Panc1 (cell line): ENCODE measurements around the gene ZNF549. TPM values are rescaled to one million over a fixed set of nuclear protein-coding genes. Genes with fewer than 3 reads are reported as not detected.
"Not testable (repeated sequence)": the region's sequence is repeated elsewhere in the genome, so short reads cannot be mapped to it uniquely, and the experiment has no call there.

Source experiments
- ATAC-seq: fragments of 200-7000 bp; cut with Tn5 transposase; 2 replicates; pipeline ENCODE4 v1.9.1; 2020; ENCODE audit warnings: mild to moderate bottlenecking, moderate library complexity
- Bru-seq: library from RNA; stranded (reverse); fragments of 400-500 nt; gene quantifications from one replicate; lab custom pipeline; 2021; lab: Mats Ljungman, UMichigan
- BruChase-seq, 2 experiments: library from RNA; stranded (reverse); fragments of 400-500 nt; gene quantifications; one replicate each; lab custom pipeline; 2021; lab: Mats Ljungman, UMichigan
- BruUV-seq: library from RNA; stranded (reverse); fragments of 400-500 nt; replicated peaks from 2 replicates; lab custom pipeline; 2021; lab: Mats Ljungman, UMichigan
- CTCF ChIA-PET: fragments of 300-600 bp; sonication (Branson Sonifier 250); formaldehyde crosslinking; loops from one replicate; lab custom pipeline; 2022; ENCODE audit warnings: antibody characterized with exemption; lab: Charles Lee
- POLR2A ChIA-PET: fragments of 300-600 bp; sonication (Branson Sonifier 250); formaldehyde crosslinking; loops from one replicate; lab custom pipeline; 2022; ENCODE audit warnings: antibody characterized with exemption; lab: Charles Lee
- DNase-seq: peaks from one replicate; pipeline ENCODE4 v3.0.0-alpha.2; 2010; ENCODE audit warnings: low read depth, low spot score
- H3K27ac ChIP-seq: 2 replicates; pipeline ENCODE4 v1.5.1; 2011; ENCODE audit warnings: mild to moderate bottlenecking, low read length, inconsistent platforms
- H3K27me3 ChIP-seq: fragments of 200-500 bp; sonication (Bioruptor generic); 2 replicates; pipeline ENCODE4 v1.6.0; 2014; ENCODE audit warnings: low read length, inconsistent platforms; ENCODE audit not compliant: control insufficient read depth, insufficient read depth
- H3K36me3 ChIP-seq: fragments of 200-500 bp; sonication (Bioruptor generic); 2 replicates; pipeline ENCODE4 v1.5.1; 2014; ENCODE audit warnings: inconsistent platforms, mild to moderate bottlenecking, low read length, moderate library complexity; ENCODE audit not compliant: control insufficient read depth, insufficient read depth
- H3K4me1 ChIP-seq: 2 replicates; pipeline ENCODE4 v1.5.1; 2011; ENCODE audit warnings: inconsistent platforms, mild to moderate bottlenecking, low read length, moderate library complexity; ENCODE audit not compliant: control insufficient read depth, insufficient read depth
- H3K4me3 ChIP-seq, 2 experiments: 2 replicates each; pipeline ENCODE4 v1.5.1; 2011 to 2012; ENCODE audit warnings: low read depth in 2 of 2, low read length in 2 of 2, mild to moderate bottlenecking in 2 of 2, inconsistent platforms in 1 of 2, moderate library complexity in 1 of 2
- H3K9me3 ChIP-seq: fragments of 200-500 bp; sonication (Bioruptor generic); 2 replicates; pipeline ENCODE4 v1.5.1; 2014; ENCODE audit warnings: low read depth, mild to moderate bottlenecking, inconsistent platforms, low read length, moderate library complexity; ENCODE audit not compliant: control insufficient read depth, insufficient read depth
- POLR2AphosphoS5 ChIP-seq: IDR thresholded peaks from 2 replicates; pipeline ENCODE4 v1.6.1; 2012; ENCODE audit warnings: mild to moderate bottlenecking, low read depth, low read length, moderate library complexity
- SIN3A ChIP-seq: IDR thresholded peaks from 2 replicates; pipeline ENCODE4 v1.6.1; 2012; ENCODE audit warnings: low read depth, mild to moderate bottlenecking, low read length, moderate library complexity, borderline replicate concordance; ENCODE audit not compliant: insufficient read depth
- TCF7L2 ChIP-seq: IDR thresholded peaks from 2 replicates; pipeline ENCODE4 v1.6.1; 2011; ENCODE audit warnings: mild to moderate bottlenecking, low read depth, low read length, inconsistent platforms
- in situ Hi-C: cut with HindIII; loops from 2 replicates; pipeline ENCODE4 v1.10.0; 2016; ENCODE audit warnings: low sequenced_read_pairs, low pct_unique_long_range_greater_than_20kb
- intact Hi-C: fragments of 100-400 bp; cut with micrococcal nuclease; formaldehyde crosslinking; loops from one replicate; pipeline ENCODE4 v1.10.0; 2022; ENCODE audit not compliant: unreplicated experiment
- long read RNA-seq: library from polyadenylated mRNA; unstranded; transcript quantifications from one replicate; pipeline ENCODE4 v2.0.0, GENCODE V29; 2021; ENCODE audit not compliant: unreplicated experiment
- polyA plus RNA-seq: library from polyadenylated mRNA; unstranded; fragments of >200 nt; gene quantifications from one replicate; pipeline ENCODE4 v1.2.1, GENCODE V29; 2012; ENCODE audit warnings: missing spikeins; ENCODE audit not compliant: insufficient read length
- total RNA-seq: library from RNA; stranded (reverse); gene quantifications from one replicate; pipeline ENCODE4 v1.2.1, GENCODE V29; 2021; ENCODE audit not compliant: unreplicated experiment
- TF ChIP-seq, protein P1 (sequence below), 2 experiments: IDR thresholded peaks; 2 replicates each; pipeline ENCODE4 v1.6.1; 2011 to 2012; ENCODE audit warnings: low read depth in 2 of 2, control low read depth in 1 of 2, low read length in 1 of 2, mild to moderate bottlenecking in 1 of 2, moderate library complexity in 1 of 2; ENCODE audit not compliant: insufficient read depth in 1 of 2
- TF ChIP-seq, protein P2 (sequence below): fragments of 450-650 bp; IDR thresholded peaks from 2 replicates; pipeline ENCODE4 v1.5.1; 2017; ENCODE audit warnings: mild to moderate bottlenecking

The ZNF549 gene
- not detected for total RNA-seq
- polyA plus RNA-seq: 0.04 TPM
- Bru-seq, nascent RNA: percentile 15 among the genes with signal in this experiment
- BruChase-seq, experiment 1, labeled RNA remaining after a 2-hour chase: percentile 18 among the genes with signal in this experiment
- percentile 19 among the genes with signal in this experiment for BruChase-seq, experiment 2, labeled RNA remaining after a 6-hour chase
- long read RNA-seq, partial matches to known transcripts: 0 of 1 reads
- long read RNA-seq, other reads (novel, unspliced or antisense): 1 of 1 reads

DNA sequence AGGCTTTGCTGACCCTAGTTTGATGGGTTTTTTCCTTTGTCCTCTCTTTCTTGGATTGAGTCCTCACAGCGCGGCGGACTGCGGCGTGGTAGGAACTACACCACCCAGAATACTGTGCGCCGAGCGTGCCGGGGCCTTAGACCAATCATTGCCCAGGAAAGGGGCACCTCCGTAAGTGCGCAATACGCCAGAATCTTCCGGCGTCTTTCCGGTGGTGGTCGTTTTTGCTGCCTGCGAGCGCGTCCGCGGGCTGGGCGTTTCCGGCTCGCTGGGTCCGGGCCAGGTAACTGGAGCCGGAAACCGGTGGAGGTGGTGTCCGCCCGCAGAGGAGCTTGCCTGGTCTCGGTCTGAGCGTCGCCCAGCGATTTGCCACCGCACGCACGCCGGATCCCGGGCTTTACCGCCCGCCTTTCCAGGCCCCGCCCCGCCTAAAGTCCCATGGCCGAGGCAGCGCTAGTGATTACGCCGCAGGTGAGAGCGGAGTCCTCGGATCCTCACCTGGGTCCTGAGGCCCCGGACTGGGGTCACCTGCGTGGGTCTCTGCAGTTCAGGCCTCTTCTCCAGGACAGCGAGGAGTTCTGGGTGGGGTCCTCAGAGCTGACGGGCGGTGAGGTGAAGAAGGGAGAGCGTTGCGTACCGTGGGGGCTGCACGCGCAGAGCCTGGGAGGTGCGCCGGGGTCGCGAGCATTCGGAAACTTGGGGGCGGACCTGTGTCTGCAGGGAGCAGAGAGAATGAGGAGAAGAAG lies at the start of gene ZNF549:
Gene ZNF549, plus strand, starts transcription at position 221 of the 746 bp plus-strand sequence. Its CDS starts 218 bp downstream, at position 439.
- no peaks in the 10 kb centered on the region for H3K36me3 ChIP-seq
- H3K4me1 ChIP-seq: no peaks in the 10 kb centered on the region
- ATAC-seq (no peak), DNase-seq (no peak)
- in situ Hi-C loops: no loop called here
- no peak within 1 kb of the TSS for H3K27ac ChIP-seq
- H3K4me3 ChIP-seq: peak within 1 kb of the TSS in 1 of 2 experiments; percentile 34; a peak in 1 of 4 replicates
- TF ChIP-seq, protein P1, sequence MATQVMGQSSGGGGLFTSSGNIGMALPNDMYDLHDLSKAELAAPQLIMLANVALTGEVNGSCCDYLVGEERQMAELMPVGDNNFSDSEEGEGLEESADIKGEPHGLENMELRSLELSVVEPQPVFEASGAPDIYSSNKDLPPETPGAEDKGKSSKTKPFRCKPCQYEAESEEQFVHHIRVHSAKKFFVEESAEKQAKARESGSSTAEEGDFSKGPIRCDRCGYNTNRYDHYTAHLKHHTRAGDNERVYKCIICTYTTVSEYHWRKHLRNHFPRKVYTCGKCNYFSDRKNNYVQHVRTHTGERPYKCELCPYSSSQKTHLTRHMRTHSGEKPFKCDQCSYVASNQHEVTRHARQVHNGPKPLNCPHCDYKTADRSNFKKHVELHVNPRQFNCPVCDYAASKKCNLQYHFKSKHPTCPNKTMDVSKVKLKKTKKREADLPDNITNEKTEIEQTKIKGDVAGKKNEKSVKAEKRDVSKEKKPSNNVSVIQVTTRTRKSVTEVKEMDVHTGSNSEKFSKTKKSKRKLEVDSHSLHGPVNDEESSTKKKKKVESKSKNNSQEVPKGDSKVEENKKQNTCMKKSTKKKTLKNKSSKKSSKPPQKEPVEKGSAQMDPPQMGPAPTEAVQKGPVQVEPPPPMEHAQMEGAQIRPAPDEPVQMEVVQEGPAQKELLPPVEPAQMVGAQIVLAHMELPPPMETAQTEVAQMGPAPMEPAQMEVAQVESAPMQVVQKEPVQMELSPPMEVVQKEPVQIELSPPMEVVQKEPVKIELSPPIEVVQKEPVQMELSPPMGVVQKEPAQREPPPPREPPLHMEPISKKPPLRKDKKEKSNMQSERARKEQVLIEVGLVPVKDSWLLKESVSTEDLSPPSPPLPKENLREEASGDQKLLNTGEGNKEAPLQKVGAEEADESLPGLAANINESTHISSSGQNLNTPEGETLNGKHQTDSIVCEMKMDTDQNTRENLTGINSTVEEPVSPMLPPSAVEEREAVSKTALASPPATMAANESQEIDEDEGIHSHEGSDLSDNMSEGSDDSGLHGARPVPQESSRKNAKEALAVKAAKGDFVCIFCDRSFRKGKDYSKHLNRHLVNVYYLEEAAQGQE (IDR thresholded peaks at IDR 0.05; ENCODE audit: insufficient read depth in 1 of 2, low read depth in 2 of 2, low read length in 1 of 2): no peak
- TF ChIP-seq, protein P2, sequence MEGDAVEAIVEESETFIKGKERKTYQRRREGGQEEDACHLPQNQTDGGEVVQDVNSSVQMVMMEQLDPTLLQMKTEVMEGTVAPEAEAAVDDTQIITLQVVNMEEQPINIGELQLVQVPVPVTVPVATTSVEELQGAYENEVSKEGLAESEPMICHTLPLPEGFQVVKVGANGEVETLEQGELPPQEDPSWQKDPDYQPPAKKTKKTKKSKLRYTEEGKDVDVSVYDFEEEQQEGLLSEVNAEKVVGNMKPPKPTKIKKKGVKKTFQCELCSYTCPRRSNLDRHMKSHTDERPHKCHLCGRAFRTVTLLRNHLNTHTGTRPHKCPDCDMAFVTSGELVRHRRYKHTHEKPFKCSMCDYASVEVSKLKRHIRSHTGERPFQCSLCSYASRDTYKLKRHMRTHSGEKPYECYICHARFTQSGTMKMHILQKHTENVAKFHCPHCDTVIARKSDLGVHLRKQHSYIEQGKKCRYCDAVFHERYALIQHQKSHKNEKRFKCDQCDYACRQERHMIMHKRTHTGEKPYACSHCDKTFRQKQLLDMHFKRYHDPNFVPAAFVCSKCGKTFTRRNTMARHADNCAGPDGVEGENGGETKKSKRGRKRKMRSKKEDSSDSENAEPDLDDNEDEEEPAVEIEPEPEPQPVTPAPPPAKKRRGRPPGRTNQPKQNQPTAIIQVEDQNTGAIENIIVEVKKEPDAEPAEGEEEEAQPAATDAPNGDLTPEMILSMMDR: no peak
- TF ChIP-seq POLR2AphosphoS5 (no peak), TCF7L2 (no peak), SIN3A (no peak)
- ChIA-PET CTCF (no interaction called here), POLR2A (no interaction called here)
- peaks cover 17% of the 10 kb centered on the region; the same call in 1 of the 2 replicates for H3K9me3 ChIP-seq
- intact Hi-C loops: no loop called here
- BruUV-seq: no TSS peak
- no peaks in the 10 kb centered on the region for H3K27me3 ChIP-seq

DNA sequence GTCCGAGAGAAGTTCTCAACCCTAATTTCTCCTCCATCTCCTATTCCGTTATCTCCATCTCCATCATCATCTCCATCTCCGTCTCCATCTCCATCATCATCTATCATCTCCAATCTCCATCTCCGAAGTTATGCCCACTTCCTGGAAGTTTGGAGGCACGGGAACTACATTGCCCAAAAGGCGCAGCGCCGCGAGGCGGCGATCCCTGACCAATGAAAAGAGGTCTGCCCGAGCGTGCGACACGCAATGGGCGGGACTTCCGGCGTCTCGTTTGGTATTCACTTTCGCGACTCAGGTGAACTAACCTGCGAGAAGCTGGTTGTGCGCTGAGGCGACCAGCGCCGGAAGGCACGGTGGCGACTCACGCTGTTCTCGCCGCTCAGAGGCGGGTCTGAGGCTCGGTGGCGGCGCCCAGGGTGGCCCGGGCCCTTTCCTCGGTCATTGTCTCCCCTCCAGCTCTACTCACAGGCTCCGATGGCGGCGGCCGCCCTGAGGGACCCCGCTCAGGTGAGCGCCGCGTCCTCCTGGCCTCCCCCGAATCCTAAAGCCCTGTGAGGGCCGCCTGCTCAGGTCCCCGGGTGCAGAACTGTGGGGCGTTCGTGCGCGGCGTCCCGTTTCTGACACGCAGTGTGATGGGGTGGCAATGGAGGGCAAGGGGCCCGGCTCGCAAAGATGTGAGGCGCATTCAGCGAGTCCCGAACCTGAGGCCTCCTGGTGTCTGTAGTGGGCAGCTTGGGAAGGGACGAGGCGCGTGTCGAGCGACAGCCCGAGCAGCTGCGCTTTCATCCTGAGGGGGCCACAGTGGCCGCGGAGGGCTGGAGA lies 39.5 kb upstream of the ZNF549 start, which contains the start of gene ZNF419:
Gene ZNF419, plus strand, starts transcription at position 274 of the 822 bp plus-strand sequence. Its CDS starts 201 bp downstream, at position 475.
- CTCF ChIA-PET, intact Hi-C loops, H3K9me3 ChIP-seq, H3K36me3 ChIP-seq, BruUV-seq, POLR2A ChIA-PET, H3K4me1 ChIP-seq, H3K27me3 ChIP-seq, in situ Hi-C loops: not testable (repeated sequence)
- DNase-seq: peak; percentile 76
- peak; percentile 100 for ATAC-seq
- Histone ChIP-seq H3K4me3 (peak within 1 kb of the TSS; percentile 77 to 88), H3K27ac (peak within 1 kb of the TSS; percentile 62)
- peak; percentile 59 for TF ChIP-seq POLR2AphosphoS5
- TF ChIP-seq, protein P1 (IDR thresholded peaks at IDR 0.05; ENCODE audit: insufficient read depth in 1 of 2, low read depth in 2 of 2, low read length in 1 of 2): 0 out of 4 replicates have a peak, but pooled peaks of 1 of the 2 experiments have one; percentile 9

DNA sequence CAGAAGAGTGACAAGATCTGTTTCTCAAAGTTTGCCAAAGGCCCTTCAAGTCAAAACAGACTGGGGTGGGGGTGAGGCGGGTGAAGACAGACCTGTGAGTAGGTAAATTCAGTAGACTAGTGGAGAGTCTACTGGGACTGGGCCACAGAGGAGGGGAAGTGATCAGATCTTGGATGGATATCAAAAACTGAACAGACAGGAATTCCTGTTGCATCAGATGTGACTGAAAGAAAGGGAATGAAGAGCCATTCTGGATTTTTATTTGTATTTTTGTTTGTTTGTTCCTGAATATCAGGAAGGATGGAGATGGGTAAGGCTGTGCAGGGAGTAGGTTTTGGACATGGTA lies 38.9 kb upstream of the ZNF549 start:
- H3K4me3 ChIP-seq: peak overlapping the region; percentile 55 to 77
- peak; percentile 13 for ATAC-seq
- DNase-seq, H3K27ac ChIP-seq, H3K9me3 ChIP-seq, H3K27me3 ChIP-seq, intact Hi-C loops, in situ Hi-C loops, H3K36me3 ChIP-seq, POLR2A ChIA-PET, CTCF ChIA-PET, H3K4me1 ChIP-seq: not testable (repeated sequence)
- TSS peak; percentile 70 for BruUV-seq
